Choroid plexus epithelial cell (primary cell): ENCODE data around the gene TSPAN33.

Experiments used
- DNase-seq: peaks from one replicate; pipeline ENCODE4 v3.0.0-alpha.2; 2010; ENCODE audit warnings: low read depth
- H3K4me3 ChIP-seq: 2 replicates; pipeline ENCODE4 v1.5.1; 2011; ENCODE audit warnings: low read depth, mild to moderate bottlenecking, control low read depth, low read length, moderate library complexity
- CTCF ChIP-seq: conservative IDR thresholded peaks from 2 replicates; pipeline ENCODE4 v1.5.1; 2011; ENCODE audit warnings: low read depth, mild to moderate bottlenecking, control low read depth, inconsistent platforms, low read length, moderate library complexity

Gene TSPAN33

GRCh38 chr7:129136887-129137642 lies 7.4 kb upstream of the TSPAN33 start:
- no peak for TF ChIP-seq CTCF
- no peak for DNase-seq

GRCh38 chr7:129143724-129144094 lies 798 bp upstream of the TSPAN33 start:
- DNase-seq, result no peak
- TF ChIP-seq CTCF, result no peak
- no peak overlapping the region for H3K4me3 ChIP-seq

More at GRCh38 chr7:129136887-129137642, 7.4 kb upstream of the TSPAN33 start:
- H3K4me3 ChIP-seq, result no peak overlapping the region

GRCh38 chr7:129144834-129145668 lies 544 bp downstream of the TSPAN33 start:
- peak; percentile 36 for TF ChIP-seq CTCF
- no peak for DNase-seq

GRCh38 chr7:129146237-129146979 lies 1.9 kb downstream of the TSPAN33 start:
- TF ChIP-seq CTCF, result no peak
- no peak for DNase-seq
- no peak overlapping the region for H3K4me3 ChIP-seq

More at GRCh38 chr7:129144834-129145668, 544 bp downstream of the TSPAN33 start:
- H3K4me3 ChIP-seq, result peak overlapping the region; percentile 30

- no peak for DNase-seq
- H3K4me3 ChIP-seq, result no peak overlapping the region
- TF ChIP-seq CTCF, result no peak
Measured at GRCh38 chr7:129147731-129148130, 3.2 kb downstream of the TSPAN33 start.

GRCh38 chr7:129149511-129149910 lies 5.0 kb downstream of the TSPAN33 start:
- DNase-seq, result no peak
- no peak overlapping the region for H3K4me3 ChIP-seq
- TF ChIP-seq CTCF, result no peak
